HG03103 (cell line): ENCODE data around the gene ZNF480.
A peak's percentile ranks its signal among the peaks of the same experiment; 100 is the strongest.
"Not testable (repeated sequence)": the region's sequence is repeated elsewhere in the genome, so short reads cannot be mapped to it uniquely, and the experiment has no call there.

Experiments
- ATAC-seq: cut with Tn5 transposase; IDR thresholded peaks from one replicate; pipeline ENCODE4 v1.9.1; 2021; ENCODE audit warnings: low read depth; ENCODE audit not compliant: unreplicated experiment

Gene ZNF480

GRCh38 chr19:52296773-52297600, at the start of gene ZNF480:
ZNF480 (plus strand) TSS chr19:52297169; CDS start chr19:52300413, 3,244 bp downstream.
- no peak for ATAC-seq

- no peak for ATAC-seq
These were observed 48.7 kb upstream of the ZNF480 start for GRCh38 chr19:52248241-52248640.

GRCh38 chr19:52258426-52258825, 38.5 kb upstream of the ZNF480 start:
- no peak for ATAC-seq

GRCh38 chr19:52265556-52265955, 31.4 kb upstream of the ZNF480 start:
- ATAC-seq, result not testable (repeated sequence)

GRCh38 chr19:52269338-52270261, 27.4 kb upstream of the ZNF480 start, which contains the start of gene ZNF766:
ZNF766 (plus strand) TSS chr19:52269587; CDS start chr19:52269614, 27 bp downstream.
- ATAC-seq, result peak; percentile 72

- no peak for ATAC-seq
These were observed 26.6 kb upstream of the ZNF480 start for GRCh38 chr19:52270266-52270885.

- no peak for ATAC-seq
These were observed 23.7 kb upstream of the ZNF480 start for GRCh38 chr19:52273301-52273700.

GRCh38 chr19:52274191-52274590, 22.8 kb upstream of the ZNF480 start:
- ATAC-seq, result no peak

GRCh38 chr19:52275988-52276387, 21.0 kb upstream of the ZNF480 start:
- ATAC-seq, result no peak

- no peak for ATAC-seq
These were observed 19.5 kb upstream of the ZNF480 start for GRCh38 chr19:52277471-52277870.

- no peak for ATAC-seq
These were observed 10.7 kb upstream of the ZNF480 start for GRCh38 chr19:52286256-52286655.

GRCh38 chr19:52291781-52292180, 5.2 kb upstream of the ZNF480 start:
- no peak for ATAC-seq

- ATAC-seq, result not testable (repeated sequence)
These were observed 4.0 kb upstream of the ZNF480 start for GRCh38 chr19:52292946-52293345.

GRCh38 chr19:52296400-52296772, 583 bp upstream of the ZNF480 start:
- no peak for ATAC-seq

GRCh38 chr19:52297601-52298364, 814 bp downstream of the ZNF480 start:
- ATAC-seq, result no peak

- ATAC-seq, result no peak
These were observed 10.3 kb downstream of the ZNF480 start for GRCh38 chr19:52307275-52307674.

GRCh38 chr19:52322429-52322828, 25.5 kb downstream of the ZNF480 start:
- no peak for ATAC-seq

GRCh38 chr19:52331757-52332156, 34.8 kb downstream of the ZNF480 start:
- ATAC-seq, result no peak

GRCh38 chr19:52335768-52336116, 38.8 kb downstream of the ZNF480 start:
- ATAC-seq, result no peak

- no peak for ATAC-seq
These were observed 39.3 kb downstream of the ZNF480 start, which contains the start of gene ZNF610 for GRCh38 chr19:52336117-52336790. ZNF610 (plus strand) TSS chr19:52336243; CDS start chr19:52349173, 12,930 bp downstream.
